ENCODE results near the gene BEND4.

Gene BEND4

DNA sequence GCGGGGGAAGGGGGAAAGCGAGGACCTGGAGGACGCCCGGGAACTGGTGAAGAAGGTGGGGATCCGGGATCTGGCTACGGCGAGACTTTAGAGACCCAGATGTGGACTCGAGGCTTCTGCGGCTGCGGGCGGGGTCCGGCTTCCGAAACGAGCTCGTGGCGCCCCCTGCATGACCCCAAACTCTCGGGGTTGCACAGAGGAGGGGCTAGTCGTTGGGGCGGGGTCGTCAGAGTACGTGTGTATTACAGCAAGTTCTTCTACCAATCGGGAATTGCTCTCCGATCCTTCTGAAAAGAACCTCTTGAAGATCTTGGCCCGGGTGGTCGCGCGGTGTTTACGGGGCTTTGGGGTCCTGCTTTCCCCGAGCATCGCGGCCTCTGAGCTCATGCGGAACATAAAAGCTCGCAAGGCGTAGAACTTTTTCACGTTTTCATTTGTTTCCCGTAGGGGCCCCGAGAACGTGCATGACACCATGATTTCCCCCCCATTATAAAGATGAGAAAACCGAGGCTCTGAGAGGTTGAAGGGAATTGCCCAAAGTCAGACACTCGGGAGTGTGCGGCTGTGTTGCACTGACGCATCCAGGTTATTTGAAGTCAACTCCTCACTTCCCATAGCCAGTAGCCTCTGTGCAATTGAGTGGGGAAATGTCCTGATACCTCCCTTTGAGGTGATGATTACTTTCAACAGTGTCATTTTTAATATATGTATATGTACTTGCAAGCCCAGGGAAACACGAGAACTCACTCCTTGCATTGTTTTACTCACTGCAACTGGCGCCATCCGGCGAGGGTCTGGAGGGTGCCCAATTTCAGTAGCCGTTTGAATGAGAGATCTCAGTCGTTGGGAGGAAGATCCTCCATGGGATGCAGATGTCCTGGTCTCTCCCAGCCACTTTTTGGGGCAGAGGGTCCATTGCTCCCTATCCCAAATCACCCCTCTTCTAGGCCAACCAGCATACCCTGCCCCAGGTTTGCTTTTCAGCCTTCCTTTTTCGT, at the start of gene BEND4:
TSS of gene BEND4 (minus strand) at position 149 of the 998 bp plus-strand sequence. CDS start 512 bp downstream, outside the sequence.
- TF ChIP-seq, protein P1, sequence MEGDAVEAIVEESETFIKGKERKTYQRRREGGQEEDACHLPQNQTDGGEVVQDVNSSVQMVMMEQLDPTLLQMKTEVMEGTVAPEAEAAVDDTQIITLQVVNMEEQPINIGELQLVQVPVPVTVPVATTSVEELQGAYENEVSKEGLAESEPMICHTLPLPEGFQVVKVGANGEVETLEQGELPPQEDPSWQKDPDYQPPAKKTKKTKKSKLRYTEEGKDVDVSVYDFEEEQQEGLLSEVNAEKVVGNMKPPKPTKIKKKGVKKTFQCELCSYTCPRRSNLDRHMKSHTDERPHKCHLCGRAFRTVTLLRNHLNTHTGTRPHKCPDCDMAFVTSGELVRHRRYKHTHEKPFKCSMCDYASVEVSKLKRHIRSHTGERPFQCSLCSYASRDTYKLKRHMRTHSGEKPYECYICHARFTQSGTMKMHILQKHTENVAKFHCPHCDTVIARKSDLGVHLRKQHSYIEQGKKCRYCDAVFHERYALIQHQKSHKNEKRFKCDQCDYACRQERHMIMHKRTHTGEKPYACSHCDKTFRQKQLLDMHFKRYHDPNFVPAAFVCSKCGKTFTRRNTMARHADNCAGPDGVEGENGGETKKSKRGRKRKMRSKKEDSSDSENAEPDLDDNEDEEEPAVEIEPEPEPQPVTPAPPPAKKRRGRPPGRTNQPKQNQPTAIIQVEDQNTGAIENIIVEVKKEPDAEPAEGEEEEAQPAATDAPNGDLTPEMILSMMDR (IDR thresholded peaks at IDR 0.05): no peak

- TF ChIP-seq, protein P1 (IDR thresholded peaks at IDR 0.05): no peak
Measured at GRCh38 chr4:42197341-42197740, 44.9 kb upstream of the BEND4 start.

DNA sequence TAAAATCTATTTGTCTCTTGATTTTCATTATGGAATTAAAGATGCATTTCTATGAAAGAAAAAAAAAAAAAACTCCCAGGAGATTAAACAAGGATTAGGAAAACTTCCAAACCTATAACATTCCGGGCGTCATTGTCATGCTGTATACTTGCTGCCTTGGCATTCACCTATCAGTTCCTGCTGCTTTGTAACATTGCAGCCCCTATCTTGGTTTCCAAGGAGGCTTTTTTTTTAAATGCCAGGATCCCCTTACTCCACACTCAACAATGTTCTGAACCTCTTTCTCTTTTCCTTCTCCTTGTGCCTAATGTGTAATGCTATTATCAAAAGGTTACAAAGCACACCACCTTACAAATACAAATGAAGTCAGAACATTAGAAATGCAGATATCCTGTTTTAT, 20.5 kb upstream of the BEND4 start:
- TF ChIP-seq, protein P1 (IDR thresholded peaks at IDR 0.05): no peak

- TF ChIP-seq, protein P1 (IDR thresholded peaks at IDR 0.05): no peak
Measured at GRCh38 chr4:42172128-42172790, 19.8 kb upstream of the BEND4 start.

- TF ChIP-seq, protein P1 (IDR thresholded peaks at IDR 0.05): no peak
Measured at GRCh38 chr4:42167709-42168108, 15.3 kb upstream of the BEND4 start.

GRCh38 chr4:42159271-42160001, 7.0 kb upstream of the BEND4 start:
- TF ChIP-seq, protein P1 (IDR thresholded peaks at IDR 0.05): no peak
